Measurements from ENCODE around the gene CDCP2. TPM values are rescaled to one million over a fixed set of nuclear protein-coding genes. Genes with fewer than 3 reads are reported as not detected.

CDCP2 gene
- total and polyA plus RNA-seq, 12 donors, result 0.05 to 0.64 (median 0.25) TPM; not detected in 7

- TF ChIP-seq, protein P1, sequence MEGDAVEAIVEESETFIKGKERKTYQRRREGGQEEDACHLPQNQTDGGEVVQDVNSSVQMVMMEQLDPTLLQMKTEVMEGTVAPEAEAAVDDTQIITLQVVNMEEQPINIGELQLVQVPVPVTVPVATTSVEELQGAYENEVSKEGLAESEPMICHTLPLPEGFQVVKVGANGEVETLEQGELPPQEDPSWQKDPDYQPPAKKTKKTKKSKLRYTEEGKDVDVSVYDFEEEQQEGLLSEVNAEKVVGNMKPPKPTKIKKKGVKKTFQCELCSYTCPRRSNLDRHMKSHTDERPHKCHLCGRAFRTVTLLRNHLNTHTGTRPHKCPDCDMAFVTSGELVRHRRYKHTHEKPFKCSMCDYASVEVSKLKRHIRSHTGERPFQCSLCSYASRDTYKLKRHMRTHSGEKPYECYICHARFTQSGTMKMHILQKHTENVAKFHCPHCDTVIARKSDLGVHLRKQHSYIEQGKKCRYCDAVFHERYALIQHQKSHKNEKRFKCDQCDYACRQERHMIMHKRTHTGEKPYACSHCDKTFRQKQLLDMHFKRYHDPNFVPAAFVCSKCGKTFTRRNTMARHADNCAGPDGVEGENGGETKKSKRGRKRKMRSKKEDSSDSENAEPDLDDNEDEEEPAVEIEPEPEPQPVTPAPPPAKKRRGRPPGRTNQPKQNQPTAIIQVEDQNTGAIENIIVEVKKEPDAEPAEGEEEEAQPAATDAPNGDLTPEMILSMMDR (IDR thresholded peaks at IDR 0.05), result no peak
- no peak for TF ChIP-seq POLR2A (IDR thresholded peaks at IDR 0.05)
- Histone ChIP-seq H3K27ac (no peak overlapping the region), H3K4me3 (peak overlapping the region in 1 of 4 donors; percentile 5), H3K9me3 (replicated peaks in 1 of 3) (no peaks in the 10 kb centered on the region), H3K36me3 (replicated peaks in 1 of 2) (no peaks in the 10 kb centered on the region), H3K4me1 (replicated peaks in 1 of 2) (peaks cover 0 to 10% of the 10 kb centered on the region in 2 donors), H3K27me3 (no peaks in the 10 kb centered on the region)
- WGBS, 4 donors, result 67 to 73% (median 72%) methylated on average over 33 of the region's 33 CpGs
- DNase-seq, result no peak
- intact Hi-C loops (cut with DNase I), result loop anchor here (5.0 to 10.0 kb wide), 3 partner anchors 154 to 371 kb away; partner anchors contain the start of gene SSBP3 (in 1 of the 2)
Measured at GRCh38 chr1:54120698-54121481, 31.9 kb downstream of the CDCP2 start.

- TF ChIP-seq, protein P1 (IDR thresholded peaks at IDR 0.05), result no peak
- no peak for TF ChIP-seq POLR2A (IDR thresholded peaks at IDR 0.05)
- H3K4me3 ChIP-seq, result no peak overlapping the region
- no peaks in the 10 kb centered on the region for H3K9me3 ChIP-seq (replicated peaks in 1 of 3)
- 87 to 97% (median 95%) methylated on average over 10 to 13 of the region's 13 CpGs for WGBS, 4 donors
- no peaks in the 10 kb centered on the region for H3K36me3 ChIP-seq (replicated peaks in 1 of 2)
- peaks cover 0 to 10% of the 10 kb centered on the region in 2 donors for H3K4me1 ChIP-seq (replicated peaks in 1 of 2)
- H3K27me3 ChIP-seq, result no peaks in the 10 kb centered on the region
- intact Hi-C loops (cut with DNase I), result loop anchor here (5.0 to 10.0 kb wide), 3 partner anchors 155 to 372 kb away; partner anchors contain the start of gene SSBP3 (in 1 of the 2)
- H3K27ac ChIP-seq, result no peak overlapping the region
- no peak for DNase-seq
Measured at GRCh38 chr1:54120018-54120697, 32.6 kb downstream of the CDCP2 start.

GRCh38 chr1:54118704-54119103, 34.1 kb downstream of the CDCP2 start:
- H3K27me3 ChIP-seq, result no peaks in the 10 kb centered on the region
- no peak overlapping the region for H3K27ac ChIP-seq
- no peaks in the 10 kb centered on the region for H3K36me3 ChIP-seq (replicated peaks in 1 of 2)
- TF ChIP-seq POLR2A (IDR thresholded peaks at IDR 0.05), result no peak
- TF ChIP-seq, protein P1 (IDR thresholded peaks at IDR 0.05), result no peak
- intact Hi-C loops (cut with DNase I), result no loop called here
- peak in 4 of 7 donors; percentile 35 to 38 (median 36) for DNase-seq
- H3K9me3 ChIP-seq (replicated peaks in 1 of 3), result no peaks in the 10 kb centered on the region
- H3K4me1 ChIP-seq (replicated peaks in 1 of 2), result peaks cover 0 to 10% of the 10 kb centered on the region in 2 donors
- 54 to 65% (median 57%) methylated on average over 8 of the region's 8 CpGs for whole genome bisulfite sequencing, 4 donors
- no peak overlapping the region for H3K4me3 ChIP-seq

- 83 to 88% (median 84%) methylated on average over 11 of the region's 11 CpGs for WGBS, 4 donors
- no peak overlapping the region for H3K4me3 ChIP-seq
- no peaks in the 10 kb centered on the region for H3K36me3 ChIP-seq (replicated peaks in 1 of 2)
- intact Hi-C loops (cut with DNase I), result no loop called here
- no peaks in the 10 kb centered on the region for H3K9me3 ChIP-seq (replicated peaks in 1 of 3)
- TF ChIP-seq, protein P1 (IDR thresholded peaks at IDR 0.05), result no peak
- no peak for TF ChIP-seq POLR2A (IDR thresholded peaks at IDR 0.05)
- no peak overlapping the region for H3K27ac ChIP-seq
- H3K4me1 ChIP-seq (replicated peaks in 1 of 2), result peaks cover 0 to 13% of the 10 kb centered on the region in 2 donors
- H3K27me3 ChIP-seq, result no peaks in the 10 kb centered on the region
- DNase-seq, result no peak
Measured at GRCh38 chr1:54117815-54118563, 34.8 kb downstream of the CDCP2 start.
